Measurements from ENCODE around the gene MPI.
"Not testable (repeated sequence)": the region's sequence is repeated elsewhere in the genome, so short reads cannot be mapped to it uniquely, and the experiment has no call there.

Gene MPI

DNA sequence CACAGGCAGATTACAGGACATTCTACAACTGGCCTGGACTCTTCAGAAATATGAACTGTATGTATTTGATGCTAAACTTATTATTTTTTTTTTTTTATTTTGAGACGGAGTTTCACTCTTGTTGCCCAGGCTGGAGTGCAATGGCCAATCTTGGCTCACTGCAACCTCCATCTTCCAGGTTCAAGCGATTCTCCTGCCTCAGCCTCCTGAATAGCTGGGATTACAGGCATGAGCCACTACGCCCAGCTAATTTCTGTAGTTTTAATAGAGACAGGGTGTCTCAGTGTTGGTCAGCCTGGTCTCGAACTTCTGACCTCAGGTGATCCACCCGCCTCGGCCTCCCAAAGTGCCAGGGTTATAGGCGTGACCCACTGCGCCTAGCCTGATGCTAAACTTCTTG is 24.0 kb downstream of the MPI start:
- H3K9ac ChIP-seq (ENCODE audit: low read depth, low read length); H3K4me2 ChIP-seq (ENCODE audit: low read length); H3K27me3 ChIP-seq (ENCODE audit: control insufficient read depth, insufficient read depth, low read length); H3K9me3 ChIP-seq (replicated peaks; ENCODE audit: low read length); H3K4me1 ChIP-seq (ENCODE audit: control insufficient read depth, insufficient read depth, low read length); H3K4me3 ChIP-seq (ENCODE audit: low read length): not testable (repeated sequence)
- H3K36me3 ChIP-seq (ENCODE audit: insufficient read depth, low read length): peaks cover 27% of the 10 kb centered on the region

DNA sequence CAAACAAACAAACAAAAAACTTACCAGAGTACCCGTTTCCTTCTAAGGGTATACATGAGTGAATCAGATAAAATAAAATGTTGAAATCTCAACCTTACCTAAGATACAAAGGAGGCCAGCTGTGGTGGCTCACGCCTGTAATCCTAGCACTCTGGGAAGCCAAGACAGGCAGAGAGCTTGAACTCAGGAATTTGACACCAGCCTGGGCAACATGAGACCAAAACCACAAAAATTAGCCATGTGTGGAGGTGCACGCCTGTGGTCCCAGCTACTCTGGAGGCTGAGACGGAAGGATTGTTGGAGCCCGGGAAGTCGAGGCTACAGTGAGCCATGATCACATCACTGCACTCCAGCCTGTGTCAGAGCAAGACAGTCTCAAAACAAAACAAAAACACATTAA is 27.8 kb downstream of the MPI start:
- peaks cover 44% of the 10 kb centered on the region for H3K36me3 ChIP-seq (ENCODE audit: insufficient read depth, low read length)

GRCh38 chr15:74920456-74920855 is 30.6 kb downstream of the MPI start:
- Histone ChIP-seq H3K36me3 (ENCODE audit: insufficient read depth, low read length) (peaks cover 49% of the 10 kb centered on the region), H3K27me3 (ENCODE audit: control insufficient read depth, insufficient read depth, low read length) (no peaks in the 10 kb centered on the region), H3K9ac (ENCODE audit: low read depth, low read length) (no peak overlapping the region), H3K9me3 (replicated peaks; ENCODE audit: low read length) (no peaks in the 10 kb centered on the region), H3K4me2 (ENCODE audit: low read length) (no peak overlapping the region), H3K4me3 (ENCODE audit: low read length) (no peak overlapping the region), H3K4me1 (ENCODE audit: control insufficient read depth, insufficient read depth, low read length) (no peaks in the 10 kb centered on the region)

More for the DNA sequence above, 27.8 kb downstream of the MPI start:
- no peak overlapping the region for H3K4me3 ChIP-seq (ENCODE audit: low read length)
- no peaks in the 10 kb centered on the region for H3K27me3 ChIP-seq (ENCODE audit: control insufficient read depth, insufficient read depth, low read length)
- no peak overlapping the region for H3K9ac ChIP-seq (ENCODE audit: low read depth, low read length)
- no peak overlapping the region for H3K4me2 ChIP-seq (ENCODE audit: low read length)
- no peaks in the 10 kb centered on the region for H3K4me1 ChIP-seq (ENCODE audit: control insufficient read depth, insufficient read depth, low read length)
- H3K9me3 ChIP-seq (replicated peaks; ENCODE audit: low read length): no peaks in the 10 kb centered on the region

DNA sequence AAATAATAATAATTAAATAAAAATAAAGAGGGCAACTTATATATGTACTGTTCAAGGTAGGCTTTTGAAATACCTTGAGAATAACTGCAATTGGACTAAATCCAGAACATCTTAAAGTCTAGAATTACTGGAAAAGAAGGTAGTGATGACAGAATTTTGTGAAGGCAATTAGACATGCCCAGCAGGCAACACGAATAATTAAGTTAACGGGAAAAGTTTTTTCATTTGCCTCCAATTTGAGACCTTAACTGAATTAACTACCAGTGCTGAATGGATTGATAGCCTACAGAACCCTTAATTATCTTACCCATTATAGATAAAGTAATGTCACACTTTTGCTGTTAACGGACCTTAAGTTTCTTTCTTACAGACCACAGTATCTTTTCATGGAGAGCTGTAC is 34.7 kb downstream of the MPI start:
- Histone ChIP-seq H3K4me2 (ENCODE audit: low read length) (no peak overlapping the region), H3K36me3 (ENCODE audit: insufficient read depth, low read length) (peaks cover 53% of the 10 kb centered on the region), H3K27me3 (ENCODE audit: control insufficient read depth, insufficient read depth, low read length) (no peaks in the 10 kb centered on the region), H3K9ac (ENCODE audit: low read depth, low read length) (no peak overlapping the region), H3K4me3 (ENCODE audit: low read length) (no peak overlapping the region), H3K4me1 (ENCODE audit: control insufficient read depth, insufficient read depth, low read length) (no peaks in the 10 kb centered on the region), H3K9me3 (replicated peaks; ENCODE audit: low read length) (no peaks in the 10 kb centered on the region)

- H3K36me3 ChIP-seq (ENCODE audit: insufficient read depth, low read length): peaks cover 35% of the 10 kb centered on the region
- H3K4me2 ChIP-seq (ENCODE audit: low read length): no peak overlapping the region
- H3K9ac ChIP-seq (ENCODE audit: low read depth, low read length): no peak overlapping the region
- no peaks in the 10 kb centered on the region for H3K4me1 ChIP-seq (ENCODE audit: control insufficient read depth, insufficient read depth, low read length)
- H3K9me3 ChIP-seq (replicated peaks; ENCODE audit: low read length): no peaks in the 10 kb centered on the region
- no peaks in the 10 kb centered on the region for H3K27me3 ChIP-seq (ENCODE audit: control insufficient read depth, insufficient read depth, low read length)
- no peak overlapping the region for H3K4me3 ChIP-seq (ENCODE audit: low read length)
Measured at GRCh38 chr15:74928771-74929198, 38.9 kb downstream of the MPI start.

- Histone ChIP-seq H3K4me1 (ENCODE audit: control insufficient read depth, insufficient read depth, low read length) (no peaks in the 10 kb centered on the region), H3K36me3 (ENCODE audit: insufficient read depth, low read length) (peaks cover 14% of the 10 kb centered on the region), H3K4me2 (ENCODE audit: low read length) (no peak overlapping the region), H3K9ac (ENCODE audit: low read depth, low read length) (no peak overlapping the region), H3K4me3 (ENCODE audit: low read length) (no peak overlapping the region), H3K9me3 (replicated peaks; ENCODE audit: low read length) (no peaks in the 10 kb centered on the region), H3K27me3 (ENCODE audit: control insufficient read depth, insufficient read depth, low read length) (no peaks in the 10 kb centered on the region)
Measured at GRCh38 chr15:74933573-74933972, 43.7 kb downstream of the MPI start.

DNA sequence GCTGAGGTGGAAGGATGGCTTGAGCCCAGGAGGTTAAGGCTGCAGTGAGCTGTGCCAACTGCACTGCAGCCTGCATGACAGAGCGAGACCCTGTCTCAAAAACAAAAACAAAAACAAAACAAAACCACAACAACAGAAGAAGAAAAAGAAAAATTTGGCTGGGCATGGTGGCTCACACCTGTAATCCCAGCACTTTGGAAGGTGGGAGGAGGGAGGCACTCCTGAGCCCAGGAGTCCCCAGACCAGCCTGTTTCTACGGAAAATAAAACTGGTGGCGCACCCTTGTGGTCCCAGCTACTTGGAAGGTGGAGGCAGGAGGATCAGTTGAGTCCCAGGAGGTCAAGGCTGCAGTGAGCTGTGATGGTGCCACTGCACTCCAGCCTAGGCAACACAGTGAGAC is 45.4 kb downstream of the MPI start:
- H3K4me3 ChIP-seq (ENCODE audit: low read length); H3K9ac ChIP-seq (ENCODE audit: low read depth, low read length); H3K36me3 ChIP-seq (ENCODE audit: insufficient read depth, low read length); H3K4me2 ChIP-seq (ENCODE audit: low read length); H3K9me3 ChIP-seq (replicated peaks; ENCODE audit: low read length); H3K27me3 ChIP-seq (ENCODE audit: control insufficient read depth, insufficient read depth, low read length); H3K4me1 ChIP-seq (ENCODE audit: control insufficient read depth, insufficient read depth, low read length): not testable (repeated sequence)

DNA sequence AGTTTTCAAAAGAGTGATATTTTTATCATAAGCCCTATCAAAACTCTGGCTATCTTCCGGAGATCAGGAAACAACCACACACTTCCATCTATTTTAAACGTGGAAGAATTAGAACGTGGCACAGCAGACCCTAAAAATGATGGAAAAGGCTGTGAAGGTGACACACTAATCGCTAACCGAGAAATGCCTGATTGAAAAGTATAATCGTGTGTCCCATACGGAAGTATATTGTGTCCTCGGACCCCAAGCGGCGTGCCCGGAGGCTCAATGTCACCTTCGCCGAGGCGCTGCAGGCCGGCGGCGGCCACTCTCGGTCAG is 47.4 kb downstream of the MPI start:
- Histone ChIP-seq H3K27me3 (ENCODE audit: control insufficient read depth, insufficient read depth, low read length) (no peaks in the 10 kb centered on the region), H3K36me3 (ENCODE audit: insufficient read depth, low read length) (no peaks in the 10 kb centered on the region), H3K4me3 (ENCODE audit: low read length) (peak overlapping the region; percentile 90), H3K9ac (ENCODE audit: low read depth, low read length) (peak overlapping the region; percentile 96), H3K4me1 (ENCODE audit: control insufficient read depth, insufficient read depth, low read length) (no peaks in the 10 kb centered on the region), H3K4me2 (ENCODE audit: low read length) (peak overlapping the region; percentile 83), H3K9me3 (replicated peaks; ENCODE audit: low read length) (no peaks in the 10 kb centered on the region)

DNA sequence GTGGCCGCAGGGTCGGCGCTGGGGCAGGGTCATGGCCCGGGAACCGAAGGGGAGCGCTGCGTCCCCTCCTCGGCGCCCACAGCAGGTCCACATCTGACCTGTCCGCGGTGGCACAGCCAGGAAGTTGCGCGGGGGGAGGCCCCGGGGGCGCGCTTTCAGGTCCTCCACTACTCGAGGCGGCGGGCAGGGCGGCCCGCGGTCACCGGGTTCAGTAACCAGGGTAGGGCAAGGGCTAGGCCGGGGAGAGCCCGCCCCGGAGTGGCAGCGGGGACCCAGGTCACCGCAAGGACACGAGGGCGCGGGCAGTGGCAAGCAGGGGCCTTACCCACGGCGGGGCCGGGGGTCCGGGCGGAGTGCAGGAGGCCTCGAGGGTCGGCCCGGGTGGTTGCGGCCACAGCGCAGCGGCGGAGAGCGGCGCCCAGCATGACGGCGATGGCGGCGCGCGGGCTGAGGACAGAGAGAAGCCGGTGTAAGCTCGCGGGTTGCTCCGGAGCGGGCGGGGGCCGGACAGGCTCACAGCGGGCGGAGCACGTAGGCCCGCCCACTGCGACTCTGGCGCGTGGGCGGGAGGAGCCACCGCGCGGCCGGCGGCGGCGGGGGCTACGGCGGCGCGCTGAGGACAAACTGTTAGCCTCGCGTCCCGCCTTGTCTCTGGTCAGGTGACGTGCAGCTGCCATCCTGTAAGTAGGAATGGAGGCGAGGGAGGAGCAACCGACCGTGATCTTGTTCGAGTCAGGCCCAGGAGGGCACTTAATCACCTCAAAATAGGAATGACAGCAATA is 47.9 kb downstream of the MPI start, which contains the start of gene COX5A:
COX5A (minus strand) TSS at position 484 of the 782 bp plus-strand sequence; CDS start at position 425, 59 bp downstream.
- Histone ChIP-seq H3K36me3 (ENCODE audit: insufficient read depth, low read length) (no peaks in the 10 kb centered on the region), H3K9me3 (replicated peaks; ENCODE audit: low read length) (no peaks in the 10 kb centered on the region), H3K4me2 (ENCODE audit: low read length) (peak within 1 kb of the TSS; percentile 83), H3K4me1 (ENCODE audit: control insufficient read depth, insufficient read depth, low read length) (no peaks in the 10 kb centered on the region), H3K9ac (ENCODE audit: low read depth, low read length) (peak within 1 kb of the TSS; percentile 96), H3K4me3 (ENCODE audit: low read length) (peak within 1 kb of the TSS; percentile 90), H3K27me3 (ENCODE audit: control insufficient read depth, insufficient read depth, low read length) (peaks cover 4% of the 10 kb centered on the region)

GRCh38 chr15:74950078-74950908 is 60.5 kb downstream of the MPI start:
- Histone ChIP-seq H3K9ac (ENCODE audit: low read depth, low read length) (no peak overlapping the region), H3K4me3 (ENCODE audit: low read length) (no peak overlapping the region), H3K36me3 (ENCODE audit: insufficient read depth, low read length) (no peaks in the 10 kb centered on the region), H3K4me2 (ENCODE audit: low read length) (no peak overlapping the region), H3K27me3 (ENCODE audit: control insufficient read depth, insufficient read depth, low read length) (peaks cover 13% of the 10 kb centered on the region), H3K9me3 (replicated peaks; ENCODE audit: low read length) (no peaks in the 10 kb centered on the region), H3K4me1 (ENCODE audit: control insufficient read depth, insufficient read depth, low read length) (no peaks in the 10 kb centered on the region)

DNA sequence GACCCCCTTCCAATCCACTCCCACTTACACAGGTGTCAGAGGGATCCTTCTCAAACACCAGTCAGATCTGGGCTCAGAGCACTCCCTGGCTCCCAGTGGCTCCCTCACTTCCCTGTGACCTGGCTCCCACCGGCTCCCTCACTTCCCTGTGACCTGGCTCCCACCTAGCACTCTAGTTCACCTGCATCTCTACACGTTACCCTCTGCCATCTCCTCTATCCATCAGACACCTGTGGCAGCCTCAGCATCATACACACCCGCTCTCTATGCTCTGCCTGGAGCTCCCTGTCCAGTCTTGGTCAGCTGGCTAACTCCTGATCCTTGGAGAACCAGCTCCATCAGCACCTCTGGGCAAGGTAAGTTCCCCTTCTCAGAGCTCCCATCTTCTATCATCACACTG is 61.2 kb downstream of the MPI start:
- no peaks in the 10 kb centered on the region for H3K36me3 ChIP-seq (ENCODE audit: insufficient read depth, low read length)
- no peaks in the 10 kb centered on the region for H3K9me3 ChIP-seq (replicated peaks; ENCODE audit: low read length)
- H3K4me3 ChIP-seq (ENCODE audit: low read length): no peak overlapping the region
- no peak overlapping the region for H3K9ac ChIP-seq (ENCODE audit: low read depth, low read length)
- peaks cover 13% of the 10 kb centered on the region for H3K27me3 ChIP-seq (ENCODE audit: control insufficient read depth, insufficient read depth, low read length)
- H3K4me1 ChIP-seq (ENCODE audit: control insufficient read depth, insufficient read depth, low read length): peaks cover 6% of the 10 kb centered on the region
- H3K4me2 ChIP-seq (ENCODE audit: low read length): no peak overlapping the region

Measured in skeletal muscle satellite cell (primary cell).